IPS-11a (cell line): ENCODE results near the gene DIDO1.
"Not testable (repeated sequence)": the region's sequence is repeated elsewhere in the genome, so short reads cannot be mapped to it uniquely, and the experiment has no call there.

Experiments
- H3K4me3 ChIP-seq: one replicate; pipeline ENCODE4 v1.5.1; 2013; ENCODE audit warnings: low read depth, low read length, control low read depth

The DIDO1 gene

GRCh38 chr20:62933966-62934365 lies 7.7 kb upstream of the DIDO1 start:
- H3K4me3 ChIP-seq = no peak overlapping the region

- no peak overlapping the region for H3K4me3 ChIP-seq
These were observed 5.2 kb upstream of the DIDO1 start for GRCh38 chr20:62931464-62931863.

GRCh38 chr20:62929051-62929538 lies 2.8 kb upstream of the DIDO1 start:
- peak overlapping the region; percentile 48 for H3K4me3 ChIP-seq

- peak overlapping the region; percentile 87 for H3K4me3 ChIP-seq
These were observed 2.1 kb upstream of the DIDO1 start for GRCh38 chr20:62928246-62928939.

- H3K4me3 ChIP-seq = peak overlapping the region; percentile 87
These were observed 912 bp upstream of the DIDO1 start for GRCh38 chr20:62927128-62927705.

- H3K4me3 ChIP-seq = peak overlapping the region; percentile 87
These were observed 681 bp downstream of the DIDO1 start for GRCh38 chr20:62925420-62926228.

- H3K4me3 ChIP-seq = peak overlapping the region; percentile 87
These were observed 1.3 kb downstream of the DIDO1 start for GRCh38 chr20:62925076-62925419.

GRCh38 chr20:62924442-62925075 lies 1.7 kb downstream of the DIDO1 start:
- peak overlapping the region; percentile 87 for H3K4me3 ChIP-seq

GRCh38 chr20:62923669-62924441 lies 2.5 kb downstream of the DIDO1 start:
- H3K4me3 ChIP-seq = peak overlapping the region; percentile 87

- H3K4me3 ChIP-seq = not testable (repeated sequence)
These were observed 3.1 kb downstream of the DIDO1 start for GRCh38 chr20:62923059-62923668.

GRCh38 chr20:62922451-62922921 lies 3.8 kb downstream of the DIDO1 start:
- no peak overlapping the region for H3K4me3 ChIP-seq

GRCh38 chr20:62921119-62921687 lies 5.1 kb downstream of the DIDO1 start:
- H3K4me3 ChIP-seq = no peak overlapping the region

- H3K4me3 ChIP-seq = no peak overlapping the region
These were observed 6.2 kb downstream of the DIDO1 start for GRCh38 chr20:62920039-62920645.

- H3K4me3 ChIP-seq = no peak overlapping the region
These were observed 7.5 kb downstream of the DIDO1 start for GRCh38 chr20:62918831-62919230.

GRCh38 chr20:62918147-62918546 lies 8.2 kb downstream of the DIDO1 start:
- no peak overlapping the region for H3K4me3 ChIP-seq

- no peak overlapping the region for H3K4me3 ChIP-seq
These were observed 8.6 kb downstream of the DIDO1 start for GRCh38 chr20:62917720-62918119.

- H3K4me3 ChIP-seq = no peak overlapping the region
These were observed 9.4 kb downstream of the DIDO1 start for GRCh38 chr20:62916703-62917476.

- no peak overlapping the region for H3K4me3 ChIP-seq
These were observed 11.3 kb downstream of the DIDO1 start for GRCh38 chr20:62914970-62915457.
